Ovary (tissue), 3 donors: ENCODE measurements around the gene LRRC27.

ENCODE experiments used
- CTCF ChIP-seq, 3 donors: fragments of 450-650 bp in 2 of 3; fragments of 200-600 bp in 1 of 3; IDR thresholded peaks; one replicate each; pipeline versions ENCODE4 v1.5.1 to v1.8.0; 2016 to 2022; ENCODE audit warnings: antibody characterized with exemption in 3 of 3, mild to moderate bottlenecking in 1 of 3
- EP300 ChIP-seq: sonication (generic); formaldehyde crosslinking; IDR thresholded peaks from one replicate; pipeline ENCODE4 v1.6.1; 2017; ENCODE audit warnings: antibody characterized with exemption
- POLR2A ChIP-seq: fragments of 450-650 bp; IDR thresholded peaks from one replicate; pipeline ENCODE4 v1.6.1; 2017; ENCODE audit warnings: antibody characterized with exemption, mild to moderate bottlenecking, moderate library complexity
- donor health status: DM: no; HTN: no; CAD: no.

- no peak for TF ChIP-seq CTCF (IDR thresholded peaks at IDR 0.05)
- TF ChIP-seq POLR2A = no peak
- no peak for TF ChIP-seq EP300
Observed at GRCh38 chr10:132304756-132305509, 27.1 kb upstream of the LRRC27 start.
